IPS-NIHi11 (cell line): ENCODE data around the gene ATP6V1F.
A peak's percentile ranks its signal among the peaks of the same experiment; 100 is the strongest.

ENCODE experiments used
- DNase-seq: peaks from one replicate; pipeline ENCODE4 v3.0.0; 2012; ENCODE audit warnings: mixed read lengths, low spot score

ATP6V1F gene

GRCh38 chr7:128862571-128863432 lies at the start of gene ATP6V1F:
ATP6V1F (plus strand) TSS chr7:128862856; CDS start chr7:128862905, 49 bp downstream.
- DNase-seq: peak; percentile 97

- no peak for DNase-seq
These were observed 48.2 kb upstream of the ATP6V1F start for GRCh38 chr7:128814499-128814898.

GRCh38 chr7:128815289-128815942 lies 47.2 kb upstream of the ATP6V1F start:
- DNase-seq: no peak

GRCh38 chr7:128818694-128819093 lies 44.0 kb upstream of the ATP6V1F start:
- DNase-seq: no peak

GRCh38 chr7:128821724-128822123 lies 40.9 kb upstream of the ATP6V1F start:
- DNase-seq: no peak

GRCh38 chr7:128826512-128826911 lies 36.1 kb upstream of the ATP6V1F start:
- DNase-seq: no peak

- no peak for DNase-seq
These were observed 35.8 kb upstream of the ATP6V1F start for GRCh38 chr7:128826916-128827247.

GRCh38 chr7:128827248-128827958 lies 35.3 kb upstream of the ATP6V1F start:
- no peak for DNase-seq

GRCh38 chr7:128827971-128828711 lies 34.5 kb upstream of the ATP6V1F start:
- DNase-seq: no peak

GRCh38 chr7:128829391-128830166 lies 33.1 kb upstream of the ATP6V1F start:
- peak; percentile 43 for DNase-seq

GRCh38 chr7:128830231-128831177 lies 32.2 kb upstream of the ATP6V1F start, which contains the start of gene FLNC:
FLNC (plus strand) TSS chr7:128830406; CDS start chr7:128830638, 232 bp downstream.
- DNase-seq: peak; percentile 60

- DNase-seq: peak; percentile 76
These were observed 31.3 kb upstream of the ATP6V1F start for GRCh38 chr7:128831178-128831993.

GRCh38 chr7:128831994-128832879 lies 30.4 kb upstream of the ATP6V1F start:
- peak; percentile 67 for DNase-seq

- DNase-seq: no peak
These were observed 29.8 kb upstream of the ATP6V1F start for GRCh38 chr7:128832880-128833147.

- DNase-seq: peak; percentile 46
These were observed 29.3 kb upstream of the ATP6V1F start for GRCh38 chr7:128833148-128833945.

- no peak for DNase-seq
These were observed 28.7 kb upstream of the ATP6V1F start for GRCh38 chr7:128833946-128834325.

- no peak for DNase-seq
These were observed 27.4 kb upstream of the ATP6V1F start for GRCh38 chr7:128835231-128835751.
